OCI-LY3 (cell line): ENCODE measurements around the gene ODC1.

Experiments
- CTCF ChIP-seq: fragments of 200-600, 300-600 bp; sonication (generic); IDR thresholded peaks from 2 replicates; pipeline ENCODE4 v1.5.1; 2014; ENCODE audit warnings: antibody characterized with exemption, low read length, low read depth
- EZH2phosphoT487 ChIP-seq: fragments of 200-600 bp; shearing (Covaris generic); IDR thresholded peaks from 2 replicates; pipeline ENCODE4 v1.6.1; 2018; ENCODE audit warnings: antibody characterized with exemption, mixed run types, low read depth

- TF ChIP-seq CTCF (no peak), EZH2phosphoT487 (no peak)
These were observed 1.9 kb upstream of the ODC1 start for GRCh38 chr2:10449838-10450691.
